ENCODE results near the gene NUTM2E. TPM values are rescaled to one million over a fixed set of nuclear protein-coding genes. Genes with fewer than 3 reads are reported as not detected.
A peak's percentile ranks its signal among the peaks of the same experiment; 100 is the strongest.
"Not testable (repeated sequence)": the region's sequence is repeated elsewhere in the genome, so short reads cannot be mapped to it uniquely, and the experiment has no call there.

The NUTM2E gene
- total and polyA plus RNA-seq, 2 of the 4 experiments (the other 2 are of a cell fraction), result not detected

DNA sequence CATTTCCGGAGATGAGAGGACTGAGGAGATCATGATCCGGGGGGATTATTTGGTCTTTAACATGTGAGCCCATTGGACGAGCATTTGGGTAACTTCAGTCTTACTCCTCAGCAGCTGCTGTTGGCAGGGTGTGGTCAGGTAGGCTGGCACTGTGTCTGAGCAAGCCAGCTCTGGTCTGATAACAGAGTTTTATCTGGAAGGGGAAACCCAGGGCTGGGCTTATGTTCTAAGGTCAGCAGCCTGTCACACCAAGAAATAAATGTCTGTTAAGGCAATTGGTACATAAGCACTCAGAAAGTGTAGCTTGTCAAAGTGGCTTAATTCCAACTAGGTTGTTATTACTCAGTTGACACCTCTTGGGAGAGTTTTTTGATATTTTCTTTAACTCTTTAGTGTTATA, 45.0 kb upstream of the NUTM2E start:
- H3K79me1 ChIP-seq (ENCODE audit: low read depth in 1 of 2, low read length in 2 of 2); H3K9ac ChIP-seq (ENCODE audit: low read depth, low read length); H2BK20ac ChIP-seq (ENCODE audit: low read depth, low read length); H3K9me3 ChIP-seq (ENCODE audit: control insufficient read depth, insufficient read depth, low read length); H3K4me2 ChIP-seq (ENCODE audit: low read depth, low read length); H3K14ac ChIP-seq (replicated peaks; ENCODE audit: low read depth, low read length); H2BK5ac ChIP-seq (ENCODE audit: low read depth, low read length, poor library complexity, severe bottlenecking); POLR2A ChIA-PET (ENCODE audit: unreplicated experiment); BruUV-seq (replicated peaks); dilution Hi-C loops (cut with HindIII; ENCODE audit: low sequenced_read_pairs, unreplicated experiment); intact Hi-C loops (cut with micrococcal nuclease); H3K4ac ChIP-seq (ENCODE audit: low read depth, low read length); H3K36me3 ChIP-seq (ENCODE audit: control insufficient read depth, insufficient read depth, low read length); H4K20me1 ChIP-seq (ENCODE audit: insufficient read depth, low read length); H3K9me1 ChIP-seq (ENCODE audit: insufficient read depth, low read length); H3K23ac ChIP-seq (ENCODE audit: low read depth, low read length); H3K4me1 ChIP-seq (ENCODE audit: control insufficient read depth, insufficient read depth, low read length); H3K18ac ChIP-seq (ENCODE audit: low read depth, low read length); H3K56ac ChIP-seq (ENCODE audit: extremely low read depth, insufficient read depth, low read length); H2AK5ac ChIP-seq (ENCODE audit: low read depth, low read length); H4K91ac ChIP-seq (ENCODE audit: insufficient read depth, low read depth, low read length); H2BK15ac ChIP-seq (ENCODE audit: low read depth, low read length); H3K4me3 ChIP-seq (ENCODE audit: insufficient read depth, low read depth, low read length); H2BK120ac ChIP-seq (ENCODE audit: low read depth, low read length); DNase-seq; H3K27ac ChIP-seq (ENCODE audit: insufficient read depth, low read length); H4K8ac ChIP-seq (ENCODE audit: low read depth in 2 of 2, low read length in 2 of 2); H2AFZ ChIP-seq (replicated peaks; ENCODE audit: low read length, poor library complexity); ATAC-seq (ENCODE audit: low read depth); CTCF ChIA-PET; in situ Hi-C loops (cut with MboI; ENCODE audit: low sequenced_read_pairs); H4K5ac ChIP-seq (ENCODE audit: low read depth, low read length); H2AK9ac ChIP-seq (replicated peaks; ENCODE audit: low read depth, low read length, poor library complexity); H3K27me3 ChIP-seq (ENCODE audit: control insufficient read depth, insufficient read depth, low read length): not testable (repeated sequence)
- no CpG with 5 or more reads among the region's 3 CpGs for WGBS, 2 experiments (ENCODE audit: extremely low coverage in 2 of 2, insufficient read length in 1 of 2)

DNA sequence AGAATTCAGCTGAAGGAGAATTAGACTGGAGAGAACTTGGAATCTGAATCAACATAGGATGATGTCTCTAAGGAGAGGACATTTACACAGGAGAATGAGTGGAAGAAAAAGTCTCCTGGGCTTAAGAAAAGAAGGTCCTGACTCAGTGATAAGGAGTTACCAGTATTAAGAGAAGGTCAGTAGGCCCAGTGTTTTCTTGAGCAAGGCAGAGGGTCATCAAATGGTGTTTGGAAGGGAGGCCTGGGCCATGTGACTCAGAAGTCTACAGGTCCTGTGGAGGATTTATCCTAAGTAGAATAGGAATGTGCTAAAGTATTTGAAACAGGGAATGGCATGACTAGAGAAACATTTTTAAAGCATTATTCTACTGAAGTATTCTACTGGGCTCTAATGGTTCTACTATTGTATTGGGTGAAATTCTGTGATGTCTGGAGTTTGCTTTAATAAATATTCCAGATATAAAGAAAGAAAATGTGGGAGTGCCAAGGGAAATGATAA, 39.0 kb upstream of the NUTM2E start:
- H3K4ac ChIP-seq (ENCODE audit: low read depth, low read length); in situ Hi-C loops (cut with MboI; ENCODE audit: low sequenced_read_pairs); H2AFZ ChIP-seq (replicated peaks; ENCODE audit: low read length, poor library complexity); H3K56ac ChIP-seq (ENCODE audit: extremely low read depth, insufficient read depth, low read length); dilution Hi-C loops (cut with HindIII; ENCODE audit: low sequenced_read_pairs, unreplicated experiment); H4K8ac ChIP-seq (ENCODE audit: low read depth in 2 of 2, low read length in 2 of 2); H3K9me3 ChIP-seq (ENCODE audit: control insufficient read depth, insufficient read depth, low read length); H2AK5ac ChIP-seq (ENCODE audit: low read depth, low read length); H3K27me3 ChIP-seq (ENCODE audit: control insufficient read depth, insufficient read depth, low read length); H3K27ac ChIP-seq (ENCODE audit: insufficient read depth, low read length); H2BK5ac ChIP-seq (ENCODE audit: low read depth, low read length, poor library complexity, severe bottlenecking); H3K9me1 ChIP-seq (ENCODE audit: insufficient read depth, low read length); H3K36me3 ChIP-seq (ENCODE audit: control insufficient read depth, insufficient read depth, low read length); H3K9ac ChIP-seq (ENCODE audit: low read depth, low read length); BruUV-seq (replicated peaks); H4K20me1 ChIP-seq (ENCODE audit: insufficient read depth, low read length); H3K79me1 ChIP-seq (ENCODE audit: low read depth in 1 of 2, low read length in 2 of 2); H3K18ac ChIP-seq (ENCODE audit: low read depth, low read length); H2BK120ac ChIP-seq (ENCODE audit: low read depth, low read length); POLR2A ChIA-PET (ENCODE audit: unreplicated experiment); H4K5ac ChIP-seq (ENCODE audit: low read depth, low read length); H3K23ac ChIP-seq (ENCODE audit: low read depth, low read length); H2AK9ac ChIP-seq (replicated peaks; ENCODE audit: low read depth, low read length, poor library complexity); H2BK20ac ChIP-seq (ENCODE audit: low read depth, low read length); H3K14ac ChIP-seq (replicated peaks; ENCODE audit: low read depth, low read length); intact Hi-C loops (cut with micrococcal nuclease); H2BK15ac ChIP-seq (ENCODE audit: low read depth, low read length); H4K91ac ChIP-seq (ENCODE audit: insufficient read depth, low read depth, low read length); DNase-seq; H3K4me3 ChIP-seq (ENCODE audit: insufficient read depth, low read depth, low read length); CTCF ChIA-PET; H3K4me2 ChIP-seq (ENCODE audit: low read depth, low read length); H3K4me1 ChIP-seq (ENCODE audit: control insufficient read depth, insufficient read depth, low read length): not testable (repeated sequence)
- ATAC-seq (ENCODE audit: low read depth), result peak; percentile 93
